ENCODE results near the gene CACNA2D2.

The CACNA2D2 gene

DNA sequence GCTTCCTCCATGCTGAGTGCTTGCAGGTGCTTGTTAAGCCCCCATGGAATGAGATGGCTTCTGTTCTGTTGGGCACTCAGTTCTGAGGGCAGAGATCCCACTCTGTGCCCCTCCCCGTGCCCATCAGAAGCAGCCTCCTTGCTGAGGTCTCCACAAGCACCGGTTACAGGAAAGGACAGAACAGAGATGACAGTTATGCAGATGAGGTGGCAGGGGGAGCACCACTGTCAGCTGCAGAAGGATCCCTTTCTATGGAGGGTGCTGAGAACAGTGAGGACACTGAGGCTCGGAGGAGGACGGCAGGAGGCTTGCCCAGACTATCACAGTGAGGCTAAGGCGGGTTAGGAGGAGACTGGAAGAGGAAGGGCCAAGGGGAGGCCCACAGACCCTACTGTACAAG, 12.4 kb downstream of the CACNA2D2 start:
- POLR2A ChIA-PET: no interaction called here
- H3K4me3 ChIP-seq (ENCODE audit: low read depth, low read length): no peak overlapping the region
- H3K9me3 ChIP-seq (ENCODE audit: control insufficient read depth, insufficient read depth, low read depth, low read length): no peaks in the 10 kb centered on the region
- TF ChIP-seq ZNF324 (tag by site-specific recombination; IDR thresholded peaks at IDR 0.05) (no peak), ZNF521 (tag by site-specific recombination; IDR thresholded peaks at IDR 0.05) (no peak), ZFP37 (tag by site-specific recombination; IDR thresholded peaks at IDR 0.05) (no peak), ZNF175 (tag by site-specific recombination; IDR thresholded peaks at IDR 0.05) (no peak), ZNF211 (tag by site-specific recombination; IDR thresholded peaks at IDR 0.05; ENCODE audit: low read depth) (no peak), ZFP3 (tag by site-specific recombination; IDR thresholded peaks at IDR 0.05; ENCODE audit: low read depth) (no peak), ZBTB21 (tag by site-specific recombination; IDR thresholded peaks at IDR 0.05) (no peak), ZEB2 (tag by site-specific recombination; IDR thresholded peaks at IDR 0.05) (no peak)
- TF ChIP-seq, protein P1, sequence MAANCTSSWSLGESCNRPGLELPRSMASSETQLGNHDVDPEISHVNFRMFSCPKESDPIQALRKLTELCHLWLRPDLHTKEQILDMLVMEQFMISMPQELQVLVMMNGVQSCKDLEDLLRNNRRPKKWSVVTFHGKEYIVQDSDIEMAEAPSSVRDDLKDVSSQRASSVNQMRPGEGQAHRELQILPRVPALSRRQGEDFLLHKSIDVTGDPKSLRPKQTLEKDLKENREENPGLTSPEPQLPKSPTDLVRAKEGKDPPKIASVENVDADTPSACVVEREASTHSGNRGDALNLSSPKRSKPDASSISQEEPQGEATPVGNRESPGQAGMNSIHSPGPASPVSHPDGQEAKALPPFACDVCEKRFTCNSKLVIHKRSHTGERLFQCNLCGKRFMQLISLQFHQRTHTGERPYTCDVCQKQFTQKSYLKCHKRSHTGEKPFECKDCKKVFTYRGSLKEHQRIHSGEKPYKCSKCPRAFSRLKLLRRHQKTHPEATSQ (tag by site-specific recombination; IDR thresholded peaks at IDR 0.05): no peak
- TF ChIP-seq, protein P2, sequence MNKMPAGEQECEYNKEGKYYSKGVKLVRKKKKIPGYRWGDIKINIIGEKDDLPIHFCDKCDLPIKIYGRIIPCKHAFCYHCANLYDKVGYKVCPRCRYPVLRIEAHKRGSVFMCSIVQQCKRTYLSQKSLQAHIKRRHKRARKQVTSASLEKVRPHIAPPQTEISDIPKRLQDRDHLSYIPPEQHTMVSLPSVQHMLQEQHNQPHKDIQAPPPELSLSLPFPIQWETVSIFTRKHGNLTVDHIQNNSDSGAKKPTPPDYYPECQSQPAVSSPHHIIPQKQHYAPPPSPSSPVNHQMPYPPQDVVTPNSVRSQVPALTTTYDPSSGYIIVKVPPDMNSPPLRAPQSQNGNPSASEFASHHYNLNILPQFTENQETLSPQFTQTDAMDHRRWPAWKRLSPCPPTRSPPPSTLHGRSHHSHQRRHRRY (tag by site-specific recombination; IDR thresholded peaks at IDR 0.05): no peak
- TF ChIP-seq, protein P3, sequence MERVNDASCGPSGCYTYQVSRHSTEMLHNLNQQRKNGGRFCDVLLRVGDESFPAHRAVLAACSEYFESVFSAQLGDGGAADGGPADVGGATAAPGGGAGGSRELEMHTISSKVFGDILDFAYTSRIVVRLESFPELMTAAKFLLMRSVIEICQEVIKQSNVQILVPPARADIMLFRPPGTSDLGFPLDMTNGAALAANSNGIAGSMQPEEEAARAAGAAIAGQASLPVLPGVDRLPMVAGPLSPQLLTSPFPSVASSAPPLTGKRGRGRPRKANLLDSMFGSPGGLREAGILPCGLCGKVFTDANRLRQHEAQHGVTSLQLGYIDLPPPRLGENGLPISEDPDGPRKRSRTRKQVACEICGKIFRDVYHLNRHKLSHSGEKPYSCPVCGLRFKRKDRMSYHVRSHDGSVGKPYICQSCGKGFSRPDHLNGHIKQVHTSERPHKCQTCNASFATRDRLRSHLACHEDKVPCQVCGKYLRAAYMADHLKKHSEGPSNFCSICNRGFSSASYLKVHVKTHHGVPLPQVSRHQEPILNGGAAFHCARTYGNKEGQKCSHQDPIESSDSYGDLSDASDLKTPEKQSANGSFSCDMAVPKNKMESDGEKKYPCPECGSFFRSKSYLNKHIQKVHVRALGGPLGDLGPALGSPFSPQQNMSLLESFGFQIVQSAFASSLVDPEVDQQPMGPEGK (tag by site-specific recombination; IDR thresholded peaks at IDR 0.05): no peak
- CTCF ChIA-PET: no interaction called here
- H3K27ac ChIP-seq (ENCODE audit: extremely low read depth, low read depth, low read length): no peak overlapping the region
- H3K36me3 ChIP-seq (ENCODE audit: control insufficient read depth in 2 of 2, insufficient read depth in 1 of 2, low read length in 2 of 2): no peaks in the 10 kb centered on the region
- no peaks in the 10 kb centered on the region for H3K4me1 ChIP-seq (ENCODE audit: control insufficient read depth, insufficient read depth, low read length)

DNA sequence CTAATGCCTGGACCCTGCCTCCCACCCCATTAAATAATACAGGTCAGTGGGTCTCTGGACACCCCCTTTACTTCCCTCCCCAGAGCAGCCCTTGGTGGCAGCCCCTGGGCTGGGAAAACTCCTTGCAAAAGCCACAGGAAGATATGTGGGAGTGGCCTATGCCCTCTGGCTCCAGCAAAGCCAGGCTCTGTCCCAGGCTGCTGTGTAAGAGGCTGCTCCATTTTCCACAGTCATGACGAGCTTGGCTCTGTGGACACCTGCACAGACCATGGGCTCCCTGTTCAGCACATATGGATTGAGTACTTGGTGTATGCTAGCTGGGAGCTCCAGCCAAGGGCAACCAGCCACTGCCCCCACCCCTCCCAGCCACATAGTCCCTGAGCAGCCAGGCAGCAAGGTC, 13.0 kb downstream of the CACNA2D2 start:
- no peak overlapping the region for H3K27ac ChIP-seq (ENCODE audit: extremely low read depth, low read depth, low read length)

More for the DNA sequence above, 13.0 kb downstream of the CACNA2D2 start:
- ChIA-PET CTCF (no interaction called here), POLR2A (no interaction called here)
- Histone ChIP-seq H3K4me3 (ENCODE audit: low read depth, low read length) (no peak overlapping the region), H3K36me3 (ENCODE audit: control insufficient read depth in 2 of 2, insufficient read depth in 1 of 2, low read length in 2 of 2) (no peaks in the 10 kb centered on the region), H3K4me1 (ENCODE audit: control insufficient read depth, insufficient read depth, low read length) (no peaks in the 10 kb centered on the region), H3K9me3 (ENCODE audit: control insufficient read depth, insufficient read depth, low read depth, low read length) (no peaks in the 10 kb centered on the region)
- TF ChIP-seq MYNN (tag by site-specific recombination; IDR thresholded peaks at IDR 0.05; ENCODE audit: borderline replicate concordance) (no peak), ZNF529 (tag by site-specific recombination; IDR thresholded peaks at IDR 0.05; ENCODE audit: insufficient replicate concordance) (no peak), ZNF677 (tag by site-specific recombination; IDR thresholded peaks at IDR 0.05) (no peak), ZNF624 (tag by site-specific recombination; IDR thresholded peaks at IDR 0.05) (no peak), ZNF623 (tag by site-specific recombination; IDR thresholded peaks at IDR 0.05) (no peak), ZNF660 (tag by site-specific recombination; IDR thresholded peaks at IDR 0.05) (no peak), ZNF560 (tag by site-specific recombination; IDR thresholded peaks at IDR 0.05; ENCODE audit: borderline replicate concordance) (no peak), ZNF214 (tag by site-specific recombination; IDR thresholded peaks at IDR 0.05; ENCODE audit: borderline replicate concordance) (no peak), SP3 (tag by site-specific recombination; IDR thresholded peaks at IDR 0.05) (no peak), YY2 (tag by site-specific recombination; IDR thresholded peaks at IDR 0.05) (no peak), HOXA7 (CRISPR knock-in tag; IDR thresholded peaks at IDR 0.05; ENCODE audit: borderline replicate concordance) (no peak), ZNF146 (tag by site-specific recombination; IDR thresholded peaks at IDR 0.05) (no peak), ZNF571 (tag by site-specific recombination; IDR thresholded peaks at IDR 0.05) (no peak), ZNF19 (tag by site-specific recombination; IDR thresholded peaks at IDR 0.05; ENCODE audit: low read depth) (no peak), ZNF23 (tag by site-specific recombination; IDR thresholded peaks at IDR 0.05; ENCODE audit: borderline replicate concordance) (no peak)
- TF ChIP-seq, protein P2 (tag by site-specific recombination; IDR thresholded peaks at IDR 0.05): no peak
- TF ChIP-seq, protein P4, sequence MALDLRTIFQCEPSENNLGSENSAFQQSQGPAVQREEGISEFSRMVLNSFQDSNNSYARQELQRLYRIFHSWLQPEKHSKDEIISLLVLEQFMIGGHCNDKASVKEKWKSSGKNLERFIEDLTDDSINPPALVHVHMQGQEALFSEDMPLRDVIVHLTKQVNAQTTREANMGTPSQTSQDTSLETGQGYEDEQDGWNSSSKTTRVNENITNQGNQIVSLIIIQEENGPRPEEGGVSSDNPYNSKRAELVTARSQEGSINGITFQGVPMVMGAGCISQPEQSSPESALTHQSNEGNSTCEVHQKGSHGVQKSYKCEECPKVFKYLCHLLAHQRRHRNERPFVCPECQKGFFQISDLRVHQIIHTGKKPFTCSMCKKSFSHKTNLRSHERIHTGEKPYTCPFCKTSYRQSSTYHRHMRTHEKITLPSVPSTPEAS (tag by site-specific recombination; IDR thresholded peaks at IDR 0.05): no peak

Measured in HEK293 (cell line).